Measurements from ENCODE around the gene WDR76.

- TF ChIP-seq POLR2A (IDR thresholded peaks at IDR 0.05): no peak
- no peak for TF ChIP-seq CTCF (IDR thresholded peaks at IDR 0.05)
Measured at GRCh38 chr15:43826508-43827341, at the start of gene WDR76.

All from adrenal gland (tissue), 5 donors.